SHP77 (cell line): ENCODE results near the gene TYSND1.
A peak's percentile ranks its signal among the peaks of the same experiment; 100 is the strongest.
"Not testable (repeated sequence)": the region's sequence is repeated elsewhere in the genome, so short reads cannot be mapped to it uniquely, and the experiment has no call there.

Source experiments
- DNase-seq, 2 experiments: peaks; one replicate each; lab custom pipeline; 2025; lab: John Stamatoyannopoulos, UW

Gene TYSND1, protein sequence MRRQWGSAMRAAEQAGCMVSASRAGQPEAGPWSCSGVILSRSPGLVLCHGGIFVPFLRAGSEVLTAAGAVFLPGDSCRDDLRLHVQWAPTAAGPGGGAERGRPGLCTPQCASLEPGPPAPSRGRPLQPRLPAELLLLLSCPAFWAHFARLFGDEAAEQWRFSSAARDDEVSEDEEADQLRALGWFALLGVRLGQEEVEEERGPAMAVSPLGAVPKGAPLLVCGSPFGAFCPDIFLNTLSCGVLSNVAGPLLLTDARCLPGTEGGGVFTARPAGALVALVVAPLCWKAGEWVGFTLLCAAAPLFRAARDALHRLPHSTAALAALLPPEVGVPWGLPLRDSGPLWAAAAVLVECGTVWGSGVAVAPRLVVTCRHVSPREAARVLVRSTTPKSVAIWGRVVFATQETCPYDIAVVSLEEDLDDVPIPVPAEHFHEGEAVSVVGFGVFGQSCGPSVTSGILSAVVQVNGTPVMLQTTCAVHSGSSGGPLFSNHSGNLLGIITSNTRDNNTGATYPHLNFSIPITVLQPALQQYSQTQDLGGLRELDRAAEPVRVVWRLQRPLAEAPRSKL

DNA sequence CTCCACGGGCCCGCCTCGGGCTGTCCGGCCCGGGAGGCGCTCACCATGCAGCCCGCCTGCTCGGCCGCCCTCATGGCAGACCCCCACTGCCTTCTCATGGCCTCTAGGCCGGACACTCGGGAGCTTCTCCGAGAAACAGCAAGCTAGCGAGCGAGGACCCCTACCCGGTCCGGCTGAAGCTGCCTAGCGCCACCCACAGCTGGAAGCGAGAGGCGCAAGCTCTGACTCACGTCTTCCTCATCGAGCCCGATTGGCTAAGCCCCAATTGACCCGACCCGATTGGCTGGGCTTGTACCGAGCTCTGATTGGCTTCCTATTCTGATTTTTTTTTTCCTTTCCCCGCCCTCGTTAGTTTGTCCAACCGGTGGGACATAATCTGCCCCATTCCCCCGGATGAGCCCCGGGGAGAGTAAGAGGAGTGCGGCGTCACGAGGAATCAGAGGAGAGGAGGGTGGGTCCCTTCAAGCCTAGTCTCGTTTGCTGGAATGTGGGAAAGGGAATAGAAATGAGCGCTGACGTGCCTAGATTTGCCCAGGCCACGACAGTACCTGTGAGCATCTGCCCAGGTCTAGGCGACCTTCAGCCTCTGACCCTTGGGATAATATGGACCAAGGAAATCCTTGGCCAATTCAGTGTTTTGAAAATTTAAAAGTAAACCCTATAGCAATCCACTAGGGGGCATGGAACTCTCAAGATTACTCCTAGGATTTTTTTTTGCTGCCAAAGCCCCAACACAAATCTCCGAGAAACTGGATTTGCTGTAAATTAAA is at the start of gene TYSND1:
Gene TYSND1 (minus strand): TSS at position 212 of the 770 bp plus-strand sequence. CDS start 114 bp downstream, at position 98.
- peak; percentile 85 to 88 for DNase-seq

DNA sequence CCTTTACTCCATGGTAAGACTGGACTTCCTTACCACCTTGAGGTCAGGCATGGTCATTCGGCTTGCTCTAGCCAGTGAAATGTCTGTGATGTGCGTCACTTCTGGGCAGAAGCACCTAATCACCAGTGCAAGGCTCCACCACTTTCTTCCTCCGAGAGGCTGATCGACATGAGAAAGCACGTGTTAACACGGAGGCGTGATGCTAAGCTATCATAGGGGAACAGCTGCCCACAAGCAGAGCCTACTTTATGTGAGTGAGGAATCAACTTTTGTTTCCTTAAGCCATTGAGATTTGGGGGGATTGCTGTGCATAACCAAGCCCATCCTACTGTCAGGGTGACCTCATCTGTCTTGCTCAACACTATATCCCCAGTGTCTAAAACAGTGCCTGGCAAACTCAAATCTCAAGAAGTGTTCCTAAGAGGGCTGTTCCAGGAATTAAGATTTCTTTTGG is 46.9 kb upstream of the TYSND1 start:
- DNase-seq = no peak

DNA sequence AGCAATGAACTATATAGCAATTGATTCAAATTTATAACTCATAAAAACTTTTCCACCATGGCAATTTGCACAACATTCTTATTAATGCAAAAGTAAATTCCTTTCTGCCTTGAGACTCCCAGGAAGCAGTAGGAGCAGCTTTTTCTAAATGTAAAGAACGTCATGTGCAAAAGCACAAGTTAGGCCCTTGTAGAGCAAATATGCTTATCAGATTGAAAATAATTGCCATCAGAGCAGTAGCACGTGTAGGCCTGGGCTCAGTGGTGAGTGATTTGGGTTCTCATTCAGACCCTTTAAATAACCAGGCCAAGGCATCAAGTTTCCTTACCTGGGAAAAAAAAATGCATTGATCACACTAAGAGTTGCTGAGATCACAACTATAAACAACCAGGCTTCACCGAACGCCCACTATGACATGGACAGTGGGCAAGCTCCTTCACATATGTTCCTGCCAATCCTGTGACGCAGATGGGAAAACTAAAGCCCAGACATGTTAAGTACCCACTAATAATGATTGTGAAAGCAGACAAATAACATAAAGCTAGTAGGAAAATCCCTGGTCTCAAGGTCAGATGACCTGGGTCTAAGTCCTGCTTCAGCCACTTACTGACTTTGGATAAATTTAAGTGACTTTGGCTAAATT is 45.9 kb upstream of the TYSND1 start:
- no peak for DNase-seq

DNA sequence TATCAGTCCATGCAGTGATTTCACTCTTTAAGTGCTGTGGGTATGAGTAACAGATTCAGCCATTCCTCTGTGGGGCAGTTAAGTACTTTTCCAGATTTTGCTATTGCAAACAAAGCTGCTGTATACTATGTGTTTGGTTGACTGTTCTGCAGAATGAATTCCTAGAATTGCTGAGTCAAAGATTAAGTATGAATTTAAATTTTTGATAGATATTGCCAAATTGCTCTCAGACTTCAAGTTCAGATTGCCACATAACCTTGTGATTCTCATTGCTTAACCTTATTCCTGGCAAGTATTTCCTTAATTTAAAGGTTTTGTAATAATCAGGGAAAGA is 45.4 kb upstream of the TYSND1 start:
- DNase-seq = no peak

DNA sequence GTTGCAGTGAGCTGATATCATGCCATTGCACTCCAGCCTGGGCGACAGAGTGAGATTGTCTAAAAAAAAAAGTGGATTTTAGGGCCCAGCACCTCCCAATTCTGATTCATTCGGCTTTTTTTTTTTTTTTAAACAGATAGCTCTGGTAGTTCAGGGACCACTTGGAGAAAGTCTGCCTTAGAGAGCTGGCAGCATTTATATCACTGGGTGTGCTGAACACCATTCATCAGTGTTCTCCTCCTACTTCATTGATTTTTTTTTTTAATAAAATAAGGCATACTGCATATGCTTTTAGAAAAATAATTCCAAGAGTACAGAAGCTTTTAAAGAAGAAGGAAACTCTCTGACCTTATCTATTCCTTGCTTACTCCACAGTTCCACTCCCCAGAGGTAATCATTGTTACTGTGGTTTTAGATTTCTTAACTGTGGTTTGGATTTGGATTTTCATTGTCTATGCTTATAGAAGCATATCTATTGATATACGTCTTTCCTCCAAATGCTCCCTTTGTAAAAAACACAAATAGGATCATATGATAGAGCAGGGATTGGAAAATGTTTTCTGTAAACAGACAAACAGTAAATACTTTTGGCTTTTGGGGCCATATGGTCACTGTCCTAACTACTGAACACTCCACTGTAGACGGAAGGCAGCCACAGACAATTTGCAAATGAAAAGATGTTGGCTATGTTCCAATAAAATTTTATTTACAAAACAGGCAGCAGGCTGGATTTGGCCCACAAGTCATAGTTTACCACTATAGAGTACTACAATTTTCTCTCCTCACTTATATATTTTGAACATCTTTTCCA is 44.9 kb upstream of the TYSND1 start:
- DNase-seq = no peak

DNA sequence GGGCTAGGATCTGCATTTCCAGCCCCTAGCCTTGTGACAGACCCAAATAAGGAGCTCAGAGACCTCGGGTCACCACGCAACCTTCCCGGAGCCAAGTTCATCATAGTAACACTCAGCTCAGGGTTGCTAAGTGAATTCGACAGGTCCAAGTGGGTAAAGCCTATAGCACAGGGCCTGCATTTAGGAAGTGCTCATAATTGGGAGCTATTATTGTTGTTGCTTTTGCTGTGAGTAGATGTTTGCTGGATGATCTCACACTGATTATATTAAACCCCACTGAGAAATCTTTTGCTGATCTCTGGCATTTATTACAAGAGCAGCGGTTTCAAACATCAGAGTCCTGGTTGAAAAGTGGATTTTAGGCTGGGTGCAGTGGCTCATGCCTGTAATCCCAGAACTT is 44.1 kb upstream of the TYSND1 start:
- no peak for DNase-seq

DNA sequence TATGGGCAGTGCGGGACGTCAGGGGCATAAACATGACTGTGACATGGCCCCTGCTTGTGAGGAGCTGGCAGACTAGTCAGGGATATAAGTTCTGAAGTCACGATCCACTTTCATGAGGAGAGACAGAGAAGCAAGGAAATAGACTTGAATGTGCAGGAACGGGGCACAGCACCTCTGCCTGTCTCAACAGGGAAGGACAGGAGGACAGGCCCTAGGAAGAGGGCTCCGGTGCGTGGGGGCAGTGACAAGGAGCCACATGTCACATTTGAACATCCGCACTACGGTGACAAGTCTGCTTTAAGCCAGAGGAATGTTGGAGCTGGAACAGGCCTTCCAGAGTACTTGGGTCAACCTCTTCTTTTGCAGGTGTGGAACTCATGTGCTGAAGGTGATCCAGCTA is 43.6 kb upstream of the TYSND1 start:
- no peak for DNase-seq

DNA sequence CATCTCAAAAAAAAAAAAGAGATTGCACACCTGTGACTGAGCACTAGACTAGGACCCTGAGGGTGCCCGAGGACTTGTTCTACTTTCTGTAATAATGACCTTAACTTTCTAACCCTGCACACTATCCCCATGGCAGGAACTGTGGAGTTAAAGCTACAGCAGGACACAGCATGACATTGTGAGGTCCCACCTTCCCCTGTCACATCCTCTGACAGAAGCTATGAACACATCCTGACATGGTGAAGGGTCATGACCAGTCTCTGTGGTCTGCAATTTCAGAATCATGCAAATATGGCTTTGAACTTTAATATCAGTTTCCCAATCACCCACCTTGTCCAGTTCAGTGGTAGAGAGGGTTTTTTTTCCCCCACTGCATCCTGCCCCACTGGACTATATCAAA is 42.3 kb upstream of the TYSND1 start:
- no peak for DNase-seq

DNA sequence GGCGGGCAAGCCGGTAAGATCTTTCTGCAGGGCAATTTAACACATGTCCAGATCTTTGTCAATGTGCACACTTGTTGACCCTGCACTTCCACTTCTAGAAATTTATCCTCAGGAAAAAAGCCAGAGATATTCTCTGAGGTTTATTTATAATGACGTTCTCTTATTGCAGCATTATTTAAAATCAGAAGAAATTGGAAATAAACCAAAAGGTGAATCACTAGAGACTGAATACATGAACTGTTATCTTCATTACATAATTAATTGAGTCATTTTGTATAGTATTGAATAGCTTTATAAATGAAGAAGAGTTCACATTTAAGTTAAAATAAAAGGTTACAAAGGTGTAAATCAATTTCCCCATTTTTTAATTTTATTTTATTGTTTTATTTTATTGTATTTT is 40.1 kb upstream of the TYSND1 start:
- DNase-seq = no peak

DNA sequence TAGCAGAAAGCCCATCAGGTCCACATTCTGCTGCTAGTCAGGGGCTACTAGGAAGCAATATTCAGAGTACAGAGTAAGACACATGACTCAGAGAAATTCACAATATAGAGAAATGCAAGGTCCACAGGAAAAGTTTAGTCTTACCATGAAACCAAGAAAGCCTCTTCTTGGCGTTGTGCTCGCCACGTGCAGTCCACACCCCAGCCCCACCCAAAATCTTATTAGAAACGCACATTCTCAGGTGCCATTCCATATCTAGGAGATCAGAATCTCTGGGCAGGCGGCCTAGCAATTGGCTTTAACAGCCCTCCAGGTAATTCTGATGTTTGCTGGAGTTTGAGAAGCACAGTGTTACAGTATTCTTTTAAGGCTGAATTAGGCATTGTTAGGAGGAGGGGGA is 39.6 kb upstream of the TYSND1 start:
- no peak for DNase-seq

DNA sequence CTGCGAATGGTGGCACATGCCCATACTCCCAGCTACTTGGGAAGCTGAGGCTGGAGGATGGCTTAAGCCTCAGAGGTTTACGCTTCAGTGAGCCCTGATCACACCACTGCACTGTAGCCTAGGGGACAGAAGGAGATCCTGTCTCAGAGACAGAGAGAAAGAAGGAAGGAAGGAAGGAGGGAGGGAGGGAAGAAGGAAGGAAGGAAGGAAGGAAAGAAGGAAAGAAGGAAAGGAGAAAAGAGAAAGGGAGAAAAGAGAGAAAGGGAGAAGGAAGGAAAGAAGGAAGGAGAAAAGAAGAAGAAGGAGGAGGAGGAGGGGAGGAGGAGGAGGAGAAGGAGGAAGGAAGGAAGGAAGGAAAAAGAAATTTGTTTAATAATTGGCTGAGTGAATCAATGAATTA is 36.8 kb upstream of the TYSND1 start:
- DNase-seq = no peak

DNA sequence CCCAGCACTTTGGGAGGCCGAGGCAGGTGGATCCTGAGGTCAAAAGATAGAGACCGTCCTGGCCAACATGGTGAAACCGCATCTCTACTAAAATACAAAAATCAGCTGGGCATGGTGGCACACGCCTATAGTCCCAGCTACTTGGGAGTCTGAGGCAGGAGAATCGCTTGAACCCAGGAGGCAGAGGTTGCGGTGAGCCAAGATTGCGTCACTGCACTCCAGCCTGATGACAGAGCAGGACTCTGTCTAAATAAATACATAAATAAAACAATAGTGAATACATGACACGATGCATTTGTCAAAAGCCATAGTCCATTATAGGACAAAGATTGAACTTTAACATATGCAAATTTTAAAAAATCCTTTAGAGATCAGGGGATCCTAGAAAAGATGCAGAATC is 32.7 kb upstream of the TYSND1 start:
- DNase-seq = not testable (repeated sequence)

DNA sequence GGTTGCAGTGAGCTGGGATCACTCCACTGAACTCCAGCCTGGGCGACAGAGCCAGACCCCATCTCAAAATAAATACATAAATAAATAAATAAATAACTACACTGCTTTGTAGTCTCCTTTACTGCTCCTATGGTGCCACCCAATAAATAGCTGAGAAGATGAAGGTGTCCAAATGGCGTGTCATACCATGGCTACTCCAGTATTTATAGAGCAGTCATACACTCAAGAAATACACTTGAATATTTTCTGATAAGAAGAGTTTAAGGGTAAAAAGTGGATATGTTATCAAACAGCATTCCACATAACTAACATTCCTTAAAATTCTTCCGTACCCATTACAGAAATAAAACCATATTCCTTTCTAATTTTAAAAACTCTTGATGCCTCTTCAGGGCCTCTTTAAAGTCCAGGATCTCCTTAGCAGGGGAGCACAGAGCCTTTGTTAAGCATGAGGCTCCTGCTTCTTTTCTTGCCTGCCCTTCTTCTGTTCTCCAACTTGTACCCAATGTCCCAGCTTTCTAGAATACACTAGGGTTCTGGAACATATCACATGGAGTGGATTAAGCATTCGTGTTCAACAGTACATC is 31.7 kb upstream of the TYSND1 start:
- no peak for DNase-seq

DNA sequence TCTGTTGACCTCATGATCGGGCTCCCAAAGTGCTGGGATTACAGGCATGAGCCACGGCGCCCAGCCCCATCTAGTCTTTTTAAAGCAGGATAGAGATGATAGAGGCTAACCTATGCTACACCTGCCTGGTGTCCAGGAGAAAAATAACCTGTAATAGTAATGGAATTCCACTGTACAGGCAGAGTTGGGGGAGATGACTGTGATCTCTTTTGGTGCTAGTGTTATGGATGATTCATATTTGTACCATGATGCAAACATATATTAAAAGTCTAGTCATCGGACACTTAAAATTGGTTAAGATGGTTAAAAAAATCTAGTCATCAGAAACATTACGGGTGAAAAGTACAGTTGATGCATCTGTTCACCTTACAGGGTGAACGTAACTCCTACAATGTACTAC is 29.9 kb upstream of the TYSND1 start:
- DNase-seq = no peak

DNA sequence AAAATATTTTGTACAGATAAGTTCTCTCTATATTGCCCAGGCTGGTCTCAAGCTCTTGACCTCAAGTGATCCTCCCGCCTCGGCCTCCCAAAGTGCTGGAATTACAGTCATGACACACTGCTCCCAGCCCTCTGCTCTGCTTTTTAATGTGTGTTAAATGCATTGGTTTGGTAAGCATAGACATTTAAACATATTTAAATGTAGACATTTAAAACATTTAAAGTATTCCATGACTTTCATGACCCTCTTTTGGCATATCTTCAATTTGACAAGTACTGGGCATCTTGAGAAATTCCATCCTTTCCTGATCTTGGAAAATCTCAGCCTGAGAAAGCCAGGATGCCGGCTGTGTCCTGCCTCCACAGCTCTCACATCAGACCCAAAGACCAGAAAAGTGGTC is 29.0 kb upstream of the TYSND1 start:
- DNase-seq = no peak

DNA sequence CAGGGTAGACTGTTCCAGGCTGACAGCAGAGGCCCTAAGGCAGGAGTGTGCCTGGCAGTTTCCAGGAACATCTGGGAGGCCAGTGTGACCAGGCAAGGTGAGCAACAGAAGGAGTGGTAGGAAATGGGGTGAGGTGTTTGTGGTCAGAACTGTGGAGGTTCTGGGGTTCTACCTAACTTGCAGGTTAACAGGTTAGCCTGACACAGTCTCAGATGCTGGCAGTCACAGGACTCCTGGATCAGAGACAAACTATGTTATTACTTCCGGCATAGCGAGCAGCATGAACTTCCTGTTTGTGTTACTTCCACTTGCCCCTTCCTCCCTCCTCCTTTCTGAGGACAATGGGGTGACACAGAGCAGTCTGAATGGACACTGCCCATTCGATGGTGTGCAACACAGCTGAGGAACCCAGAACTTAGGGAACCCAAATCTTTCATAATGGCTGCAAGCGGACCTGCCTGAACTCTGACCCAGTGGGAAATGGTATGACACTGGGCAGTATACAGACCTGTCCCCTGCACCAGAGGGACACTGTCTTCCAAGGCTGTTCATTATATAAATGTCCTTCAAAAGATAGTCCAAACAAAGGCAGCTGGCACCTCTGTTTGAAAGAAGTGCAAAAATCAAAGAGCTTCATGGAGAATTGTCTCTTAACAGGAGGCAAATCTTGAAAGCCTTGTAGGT is 27.7 kb upstream of the TYSND1 start:
- no peak for DNase-seq

DNA sequence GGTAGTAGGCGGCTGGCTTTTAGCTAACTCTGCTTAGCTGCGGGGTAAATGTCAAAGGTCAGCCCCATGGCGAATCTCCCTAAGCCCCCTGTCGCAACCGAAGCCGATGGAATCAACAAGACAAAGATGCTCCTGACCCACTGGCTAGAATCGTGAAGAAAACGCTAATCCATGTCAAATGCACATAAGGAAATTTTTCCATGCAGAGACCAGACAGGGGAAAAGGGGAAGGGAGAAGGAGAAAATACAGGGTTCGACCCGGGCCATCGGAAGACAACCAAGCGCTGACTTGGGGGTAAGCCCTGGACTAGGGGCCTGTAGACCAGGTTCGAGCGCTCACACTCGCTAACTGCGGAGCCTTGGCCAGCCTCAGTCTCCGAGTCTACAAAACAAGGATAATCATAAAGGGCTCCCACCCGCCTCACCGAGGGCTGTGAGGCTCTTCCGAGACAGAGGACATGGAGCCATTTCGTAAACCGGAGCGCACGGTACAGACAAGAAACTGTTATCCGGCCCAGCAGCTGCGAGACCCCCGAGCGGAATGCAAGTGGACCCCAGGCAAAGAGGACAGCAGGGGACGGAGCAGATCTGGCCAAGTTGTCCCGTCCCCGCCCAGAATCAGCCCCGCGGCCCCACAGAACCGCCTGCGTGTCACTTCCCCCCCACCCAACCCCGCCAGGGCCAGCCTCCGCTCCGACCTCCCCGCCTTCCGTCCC is 23.3 kb upstream of the TYSND1 start:
- no peak for DNase-seq

DNA sequence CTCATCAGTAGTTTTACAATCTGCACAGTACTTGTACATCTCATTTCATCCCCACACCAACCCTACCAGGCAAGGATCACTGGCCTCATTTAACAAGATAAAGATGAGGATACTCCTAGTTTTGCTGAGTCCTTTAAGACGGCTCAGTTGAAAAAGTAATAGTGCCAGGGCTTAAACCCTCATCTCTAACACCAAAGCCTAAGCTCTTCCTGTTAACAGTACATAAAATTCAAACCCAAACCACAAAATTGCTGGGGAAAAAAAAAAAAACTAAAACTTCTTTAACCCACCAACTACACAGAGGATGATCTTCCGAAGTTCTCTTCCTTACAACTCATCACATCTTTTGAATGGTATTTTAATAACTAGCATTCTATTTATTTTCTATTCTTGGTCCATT is 22.5 kb upstream of the TYSND1 start:
- no peak for DNase-seq

DNA sequence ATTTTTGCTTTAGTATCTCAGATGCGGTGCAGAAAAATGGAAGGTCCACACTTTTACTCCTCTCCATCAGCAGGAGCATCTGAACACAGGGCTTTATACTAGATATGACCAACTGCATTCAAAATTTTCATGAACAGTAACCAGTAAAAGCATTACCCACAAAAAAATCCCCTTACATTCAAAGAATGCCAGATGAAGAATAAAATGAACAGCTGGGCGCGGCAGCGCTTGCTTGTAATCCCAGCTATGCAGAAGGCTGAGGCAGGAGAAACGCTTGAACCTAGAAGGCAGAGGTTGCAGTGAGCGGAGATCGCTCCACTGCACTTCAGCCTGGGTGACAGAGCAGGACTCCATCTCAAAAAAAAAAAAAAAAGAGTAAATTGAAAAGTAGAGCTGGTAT is 20.7 kb upstream of the TYSND1 start:
- no peak for DNase-seq

DNA sequence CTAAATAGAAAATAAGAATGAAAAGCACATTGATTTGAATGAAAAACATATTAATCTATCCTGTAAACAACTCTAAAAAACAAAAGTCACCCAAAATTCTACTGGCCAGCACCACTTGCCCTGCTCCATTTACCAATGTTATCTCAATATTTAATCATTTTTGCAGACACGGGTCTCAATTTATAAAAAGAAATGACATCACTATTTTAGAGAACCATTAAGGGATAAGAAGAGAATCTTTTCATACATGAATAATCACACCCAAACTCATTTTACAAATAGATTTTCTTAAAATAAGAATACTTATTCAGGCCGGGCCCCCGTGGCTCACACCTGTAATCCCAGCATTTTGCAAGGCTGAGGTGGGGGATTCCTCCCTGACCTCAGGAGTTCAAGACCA is 19.9 kb upstream of the TYSND1 start:
- DNase-seq = no peak
